Left forelimb (tissue), 1 donor: ENCODE results near the gene ANXA2R.

Source experiments
- DNase-seq: peaks from one replicate; pipeline ENCODE4 v3.0.0-alpha.2; 2018; ENCODE audit warnings: low spot score

Gene ANXA2R

DNA sequence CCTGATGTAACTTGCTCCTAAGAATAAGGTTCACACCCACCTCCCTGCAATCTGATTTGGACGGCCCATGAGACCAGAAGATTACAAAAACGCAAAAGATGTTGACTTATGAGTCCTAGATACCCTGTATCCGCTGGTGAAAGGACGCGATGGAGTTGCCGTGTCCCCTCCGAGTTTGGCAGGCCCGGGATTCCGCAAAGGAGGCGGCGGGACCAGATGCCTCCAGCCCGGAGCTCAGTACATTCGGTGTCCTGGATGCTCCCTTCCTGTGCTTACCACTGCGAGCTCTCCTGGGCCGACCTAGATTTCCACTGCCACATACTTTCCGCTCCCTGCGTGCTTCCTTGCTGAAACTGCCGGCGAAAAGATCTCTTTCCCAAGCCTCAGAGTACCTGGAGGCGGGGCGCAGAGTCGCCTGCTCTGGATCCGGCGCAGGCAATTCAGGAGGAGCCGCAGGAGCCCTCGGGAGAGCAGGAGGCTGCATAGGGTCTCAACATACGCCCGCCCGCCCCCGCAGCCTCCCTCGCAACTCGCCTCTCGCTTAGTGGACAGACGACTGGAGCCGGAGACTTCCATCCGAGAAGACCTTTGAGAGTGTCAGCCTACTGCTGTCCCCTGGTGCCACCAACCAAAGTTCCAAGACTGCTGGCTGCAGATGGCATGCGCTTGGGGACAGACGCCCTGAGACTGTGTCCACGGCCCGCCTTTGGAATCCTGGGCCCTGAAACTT lies 39.8 kb downstream of the ANXA2R start:
- no peak for DNase-seq

DNA sequence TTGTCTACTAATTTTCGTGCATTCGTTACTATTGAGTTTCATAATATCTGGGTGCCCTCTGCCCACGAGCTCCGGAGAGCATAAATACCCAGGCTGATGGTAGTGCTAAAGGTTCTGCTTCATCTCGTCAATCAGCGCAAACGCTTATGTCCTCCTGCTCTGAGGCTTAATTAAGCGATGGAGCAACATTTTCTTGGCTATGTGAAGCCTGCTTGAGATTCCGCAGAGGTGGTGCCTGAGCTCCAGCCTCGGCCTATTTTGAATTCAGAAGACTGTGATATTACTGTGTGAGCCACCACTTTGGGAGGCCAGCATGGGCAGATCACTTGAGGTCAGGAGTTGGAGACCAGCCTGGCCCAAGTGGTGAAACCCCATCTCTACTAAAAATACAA lies 44.8 kb downstream of the ANXA2R start:
- no peak for DNase-seq

DNA sequence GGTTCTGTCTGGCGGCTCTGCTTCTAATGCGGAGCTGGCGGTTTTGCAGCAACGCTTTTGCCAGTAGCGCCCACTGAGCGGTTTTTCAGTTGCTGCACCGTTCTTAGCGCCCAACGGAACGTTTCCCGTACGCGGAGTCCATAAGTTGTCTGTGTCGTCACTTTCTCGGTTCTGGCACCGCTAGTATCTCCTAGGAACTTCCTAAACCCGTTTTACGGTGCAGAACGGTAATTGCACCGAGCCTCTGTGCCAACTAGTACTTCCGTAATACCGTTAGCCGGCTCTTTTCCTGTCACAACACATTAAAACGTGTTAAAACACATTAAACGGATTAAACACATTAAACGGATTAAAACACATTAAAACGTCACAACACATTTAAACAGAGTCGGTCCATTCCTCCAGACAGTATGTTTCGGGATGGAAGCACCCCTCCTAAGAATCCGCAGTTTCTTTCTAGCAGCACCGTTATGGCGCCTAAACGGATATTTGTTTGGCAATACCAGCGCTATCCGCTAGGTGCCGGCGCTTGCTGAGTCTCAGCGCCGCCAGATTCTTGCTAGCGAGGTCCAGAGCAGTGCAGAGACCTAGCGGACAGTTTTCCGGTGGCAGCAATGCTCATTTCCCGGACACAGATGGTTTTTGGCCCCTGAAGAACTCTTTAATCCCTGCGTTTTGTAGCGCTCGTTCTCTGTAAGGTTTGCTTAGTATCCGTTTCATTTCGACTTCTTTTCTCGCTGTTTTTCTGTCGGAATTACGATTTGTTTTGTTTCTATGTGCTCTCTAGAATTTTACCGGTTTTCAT lies 45.4 kb downstream of the ANXA2R start:
- peak; percentile 86 for DNase-seq

DNA sequence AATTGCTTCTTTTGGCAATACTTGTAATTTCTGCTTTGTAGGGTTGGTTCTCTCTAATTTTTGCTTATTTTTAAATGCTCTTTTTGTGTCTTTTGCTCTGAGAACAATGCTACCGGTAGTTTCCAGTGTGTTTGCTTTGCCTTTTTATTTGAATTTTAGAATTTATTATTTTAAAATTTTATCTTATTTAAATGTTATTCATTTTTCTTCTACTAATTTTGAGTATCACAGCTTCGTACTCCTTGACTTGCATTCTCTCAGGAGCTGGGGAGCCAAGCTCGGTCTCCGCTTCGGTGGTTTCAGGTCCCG lies 45.9 kb downstream of the ANXA2R start:
- no peak for DNase-seq

DNA sequence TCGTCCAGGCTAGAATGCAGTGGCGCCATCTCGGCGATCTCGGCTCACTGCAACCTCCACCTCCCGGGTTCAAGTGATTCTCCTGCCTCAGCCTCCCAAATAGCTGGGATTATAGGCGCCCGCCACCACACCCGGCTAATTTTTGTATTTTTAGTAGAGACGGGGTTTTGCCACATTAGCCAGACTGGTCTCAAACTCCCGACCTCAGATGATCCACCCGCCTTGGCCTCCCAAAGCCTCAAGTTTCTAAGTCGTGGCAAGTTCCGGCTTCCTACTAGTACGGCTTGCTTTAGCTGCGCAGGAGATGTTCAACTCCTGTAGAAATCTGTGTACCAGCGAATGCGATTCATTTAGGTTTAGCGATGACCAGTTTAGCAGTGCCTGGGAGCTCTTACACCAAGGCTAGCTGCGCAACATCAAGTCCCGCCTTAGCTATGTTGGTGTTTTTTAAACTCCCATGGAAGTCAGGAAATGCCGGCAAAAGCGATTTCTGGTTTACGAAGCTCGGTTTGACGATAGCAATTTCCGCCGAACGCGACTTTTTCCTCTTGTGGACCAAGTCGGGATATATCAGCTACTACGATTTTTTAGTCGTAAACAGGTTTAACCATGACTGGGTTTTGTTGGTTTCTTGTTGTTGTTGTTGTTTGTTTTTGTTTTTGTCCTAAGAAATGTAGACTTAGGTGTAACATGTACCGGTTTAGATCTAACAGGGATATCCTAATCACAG lies 46.4 kb downstream of the ANXA2R start:
- no peak for DNase-seq

DNA sequence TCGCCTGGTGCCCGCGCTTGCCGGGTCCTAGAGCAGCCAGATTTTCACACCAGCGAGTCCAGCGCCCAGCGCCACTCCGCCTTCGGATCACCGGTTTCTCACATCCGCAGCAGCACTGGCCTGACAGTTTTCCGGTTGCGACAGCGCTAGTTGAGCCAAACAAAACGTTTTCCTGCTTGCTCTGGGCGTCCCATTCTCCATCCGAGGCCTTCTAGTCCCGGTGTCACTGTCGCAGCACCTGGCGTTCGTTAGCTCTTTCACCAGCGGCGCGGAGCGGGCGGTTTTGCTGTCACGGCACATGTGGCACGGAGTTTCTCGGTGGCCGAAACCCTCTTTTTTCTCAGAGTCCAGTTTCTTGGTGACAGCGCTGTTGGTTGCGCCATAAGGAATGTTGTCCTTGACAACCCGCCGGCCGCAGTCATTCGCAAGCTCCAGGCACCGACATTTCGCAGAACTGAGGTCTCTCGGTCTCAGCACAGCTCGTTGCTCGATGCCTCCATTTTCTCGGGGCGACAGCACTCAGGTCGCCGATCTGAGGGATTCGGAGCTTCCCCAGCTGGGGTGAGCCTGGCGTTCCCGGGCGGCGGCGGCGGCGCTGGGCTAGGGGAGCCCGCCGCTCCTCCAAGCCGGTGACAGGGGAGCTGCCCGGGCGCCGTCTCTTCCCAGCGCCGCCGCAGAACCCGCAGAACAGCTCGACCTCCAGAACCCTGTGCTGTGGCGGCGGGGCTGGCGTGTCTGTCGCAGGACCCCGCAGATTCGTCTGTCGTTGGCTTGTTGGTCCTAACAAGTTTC lies 47.8 kb downstream of the ANXA2R start:
- DNase-seq = peak; percentile 80

DNA sequence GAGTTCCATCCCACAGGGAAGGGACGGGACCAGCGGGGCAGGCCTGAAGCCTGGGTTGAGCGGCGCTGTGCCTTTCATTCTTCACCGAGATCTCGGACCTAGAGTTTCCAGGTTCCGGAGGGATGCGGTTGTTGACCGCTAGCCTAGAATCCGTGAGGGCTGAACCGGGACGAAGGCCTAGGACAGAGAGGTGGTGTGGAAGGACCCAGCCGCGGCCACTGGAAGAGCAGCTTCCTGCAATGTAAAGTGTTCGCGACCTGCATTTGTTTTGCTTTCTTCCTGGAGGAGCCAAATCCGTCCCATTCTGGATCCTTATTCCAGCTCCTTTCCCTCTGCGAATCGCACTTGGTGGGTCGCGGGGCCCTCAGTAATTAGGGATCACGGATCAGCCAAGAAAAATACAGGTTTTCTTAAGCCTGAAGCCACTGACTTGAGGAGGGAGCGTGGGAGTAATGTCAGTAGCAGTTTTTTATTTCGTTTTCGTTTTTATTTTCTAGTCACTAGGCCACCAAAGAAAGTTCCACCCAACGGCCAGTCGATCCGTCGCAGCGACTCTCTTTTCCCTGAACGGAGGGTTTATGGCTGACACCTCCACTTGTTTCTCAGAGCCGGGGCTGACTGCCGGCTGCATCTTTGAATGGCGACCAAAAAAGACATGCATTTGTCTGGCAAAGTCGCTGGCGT lies 48.6 kb downstream of the ANXA2R start:
- no peak for DNase-seq

DNA sequence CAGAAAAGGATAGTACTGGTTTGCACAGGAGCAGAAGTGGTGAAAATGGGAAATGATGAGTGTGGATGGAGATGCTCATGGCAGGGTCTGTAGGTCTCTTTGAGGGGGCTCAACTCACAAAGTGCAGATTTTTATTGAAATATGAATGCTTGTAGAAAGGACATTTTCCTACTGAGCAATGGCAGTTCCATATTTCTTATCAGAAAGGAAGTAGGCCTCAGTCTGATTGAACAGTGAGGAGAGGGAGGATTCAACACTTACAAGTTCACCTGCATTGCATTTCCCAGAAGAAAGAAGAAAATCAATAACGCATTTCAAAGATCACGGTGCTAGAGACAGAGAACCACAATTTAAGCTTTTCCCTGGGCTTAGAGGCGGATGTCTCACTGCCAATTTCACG lies 49.2 kb downstream of the ANXA2R start:
- no peak for DNase-seq
